Lung (tissue), 12 donors: ENCODE data around the gene DUSP5. TPM values are rescaled to one million over a fixed set of nuclear protein-coding genes. Genes with fewer than 3 reads are reported as not detected.
"Not testable (repeated sequence)": the region's sequence is repeated elsewhere in the genome, so short reads cannot be mapped to it uniquely, and the experiment has no call there.

Experiments
- ATAC-seq: fragments of 200-7000 bp; cut with Tn5 transposase; one replicate; pipeline ENCODE4 v1.9.1; 2020; ENCODE audit warnings: moderate number of reproducible peaks; ENCODE audit not compliant: insufficient read depth, low FRiP score
- DNase-seq, 3 donors: peaks; one replicate each; pipeline ENCODE4 v3.0.0-alpha.2; 2013 to 2017
- H3K27ac ChIP-seq, 2 donors: one replicate each; pipeline ENCODE4 v1.5.1; 2013; ENCODE audit warnings: mild to moderate bottlenecking in 2 of 2, moderate library complexity in 2 of 2, control low read depth in 1 of 2, inconsistent platforms in 1 of 2, low read depth in 1 of 2, low read length in 1 of 2
- H3K27me3 ChIP-seq, 3 donors: one replicate each; pipeline ENCODE4 v1.5.1; 2013; ENCODE audit warnings: low read length in 2 of 3; ENCODE audit not compliant: control insufficient read depth in 3 of 3, insufficient read depth in 3 of 3
- H3K36me3 ChIP-seq, 4 donors: one replicate each; pipeline ENCODE4 v1.5.1; 2013; ENCODE audit warnings: low read length in 4 of 4, mild to moderate bottlenecking in 1 of 4, moderate library complexity in 1 of 4; ENCODE audit not compliant: control insufficient read depth in 4 of 4, insufficient read depth in 4 of 4
- H3K4me1 ChIP-seq, 5 donors: one replicate each; pipeline ENCODE4 v1.5.1; 2013; ENCODE audit warnings: low read length in 5 of 5, mild to moderate bottlenecking in 2 of 5, moderate library complexity in 1 of 5; ENCODE audit not compliant: control insufficient read depth in 5 of 5, insufficient read depth in 5 of 5
- H3K4me3 ChIP-seq: one replicate; pipeline ENCODE4 v1.5.1; 2013; ENCODE audit warnings: mild to moderate bottlenecking, control low read depth, moderate library complexity
- H3K9ac ChIP-seq, 2 donors: one replicate each; pipeline ENCODE4 v1.5.1; 2013; ENCODE audit warnings: low read length in 2 of 2, control low read depth in 1 of 2; ENCODE audit not compliant: insufficient read depth in 1 of 2
- H3K9me3 ChIP-seq, 4 donors: one replicate each; pipeline ENCODE4 v1.5.1; 2013; ENCODE audit warnings: low read length in 3 of 4, mild to moderate bottlenecking in 1 of 4, moderate library complexity in 1 of 4; ENCODE audit not compliant: control insufficient read depth in 4 of 4, insufficient read depth in 3 of 4
- WGBS, 2 donors: extraction: QIAGEN DNeasy Blood & Tissue Kit; methylation state at CpG; one replicate each; pipeline ENCODE4 v1.1.7; 2013; 5-methylcytosine and 5-hydroxymethylcytosine counted together
- polyA plus RNA-seq, 2 donors: library from polyadenylated mRNA; stranded (reverse); fragments of 200-250 nt; gene quantifications; one replicate each; pipeline ENCODE4 v1.2.1, GENCODE V29; 2013
- total RNA-seq, 2 donors: library from RNA; depleted of rRNA in 1 of 2; stranded (reverse); fragments of >200 nt in 1 of 2; gene quantifications; one replicate each; pipeline ENCODE4 v1.2.1, GENCODE V29; 2014 to 2021
- TF ChIP-seq, protein P1 (sequence below): IDR thresholded peaks from 2 replicates; pipeline ENCODE4 v1.5.1; 2012; ENCODE audit warnings: mild to moderate bottlenecking; ENCODE audit errors: control extremely low read depth, extremely low read depth
- donor health status: control.
- donor health status: control.
- donor health status: Bipolar disorder and iron deficiency.
- donor health status: healthy.
- donor health status: DM: yes; HTN: yes; CAD: no.

DUSP5 gene
- total and polyA plus RNA-seq, 4 donors = 10.3 to 16.4 (median 12.9) TPM

GRCh38 chr10:110527731-110528171 lies 30.0 kb downstream of the DUSP5 start:
- 77% methylated on average over 9 of the region's 9 CpGs for WGBS, 2 donors
- Histone ChIP-seq H3K27me3 (no peaks in the 10 kb centered on the region), H3K4me1 (peaks cover 0 to 4% (median 0%) of the 10 kb centered on the region in 5 donors), H3K27ac (no peak overlapping the region), H3K36me3 (no peaks in the 10 kb centered on the region), H3K4me3 (no peak overlapping the region), H3K9ac (no peak overlapping the region), H3K9me3 (no peaks in the 10 kb centered on the region)
- ATAC-seq (no peak), DNase-seq (no peak)
- TF ChIP-seq, protein P1, sequence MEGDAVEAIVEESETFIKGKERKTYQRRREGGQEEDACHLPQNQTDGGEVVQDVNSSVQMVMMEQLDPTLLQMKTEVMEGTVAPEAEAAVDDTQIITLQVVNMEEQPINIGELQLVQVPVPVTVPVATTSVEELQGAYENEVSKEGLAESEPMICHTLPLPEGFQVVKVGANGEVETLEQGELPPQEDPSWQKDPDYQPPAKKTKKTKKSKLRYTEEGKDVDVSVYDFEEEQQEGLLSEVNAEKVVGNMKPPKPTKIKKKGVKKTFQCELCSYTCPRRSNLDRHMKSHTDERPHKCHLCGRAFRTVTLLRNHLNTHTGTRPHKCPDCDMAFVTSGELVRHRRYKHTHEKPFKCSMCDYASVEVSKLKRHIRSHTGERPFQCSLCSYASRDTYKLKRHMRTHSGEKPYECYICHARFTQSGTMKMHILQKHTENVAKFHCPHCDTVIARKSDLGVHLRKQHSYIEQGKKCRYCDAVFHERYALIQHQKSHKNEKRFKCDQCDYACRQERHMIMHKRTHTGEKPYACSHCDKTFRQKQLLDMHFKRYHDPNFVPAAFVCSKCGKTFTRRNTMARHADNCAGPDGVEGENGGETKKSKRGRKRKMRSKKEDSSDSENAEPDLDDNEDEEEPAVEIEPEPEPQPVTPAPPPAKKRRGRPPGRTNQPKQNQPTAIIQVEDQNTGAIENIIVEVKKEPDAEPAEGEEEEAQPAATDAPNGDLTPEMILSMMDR = no peak

DNA sequence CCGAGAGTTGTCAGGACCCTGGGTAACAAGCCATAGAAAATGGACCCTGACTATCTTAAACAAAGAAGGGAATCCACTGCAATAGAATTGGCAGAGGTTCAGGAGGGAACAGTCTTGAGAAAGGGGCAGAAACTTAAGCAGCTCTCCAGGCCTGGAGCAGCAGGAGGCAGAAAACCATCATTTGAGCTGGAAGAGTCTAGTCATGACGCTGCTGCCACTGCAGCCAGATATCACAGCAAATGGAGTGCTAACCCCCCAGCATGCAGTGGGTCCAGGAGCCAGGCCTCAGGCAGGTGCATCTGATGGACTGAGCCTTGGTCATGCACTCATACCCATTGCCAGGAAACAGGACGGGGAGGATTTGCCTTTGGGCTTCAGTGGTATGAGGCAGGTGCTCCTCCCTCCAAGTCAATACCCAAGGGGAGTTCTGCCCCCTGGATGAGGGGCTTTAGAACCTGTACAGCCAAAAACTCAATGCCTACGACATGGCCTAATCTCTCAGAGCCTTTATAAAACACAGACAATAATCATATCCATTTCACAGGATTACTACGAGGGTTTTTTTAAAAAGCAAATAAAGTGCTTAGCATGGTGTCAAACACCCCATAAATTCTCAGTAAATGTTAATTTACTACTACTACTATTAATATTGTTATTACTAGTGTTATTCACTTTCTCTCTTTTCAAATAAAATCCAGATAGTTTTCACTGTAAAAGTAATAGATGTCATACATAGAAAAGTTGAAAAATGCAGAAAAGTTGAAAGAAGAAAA lies 30.7 kb downstream of the DUSP5 start:
- TF ChIP-seq, protein P1 = no peak
- WGBS, 2 donors = 84 to 91% methylated on average over 5 of the region's 5 CpGs
- DNase-seq (no peak), ATAC-seq (no peak)
- H3K36me3 ChIP-seq = no peaks in the 10 kb centered on the region
- no peak overlapping the region for H3K4me3 ChIP-seq
- H3K9ac ChIP-seq = no peak overlapping the region
- no peaks in the 10 kb centered on the region for H3K27me3 ChIP-seq
- H3K27ac ChIP-seq = no peak overlapping the region
- peaks cover 0 to 4% (median 0%) of the 10 kb centered on the region in 5 donors for H3K4me1 ChIP-seq
- H3K9me3 ChIP-seq = no peaks in the 10 kb centered on the region

DNA sequence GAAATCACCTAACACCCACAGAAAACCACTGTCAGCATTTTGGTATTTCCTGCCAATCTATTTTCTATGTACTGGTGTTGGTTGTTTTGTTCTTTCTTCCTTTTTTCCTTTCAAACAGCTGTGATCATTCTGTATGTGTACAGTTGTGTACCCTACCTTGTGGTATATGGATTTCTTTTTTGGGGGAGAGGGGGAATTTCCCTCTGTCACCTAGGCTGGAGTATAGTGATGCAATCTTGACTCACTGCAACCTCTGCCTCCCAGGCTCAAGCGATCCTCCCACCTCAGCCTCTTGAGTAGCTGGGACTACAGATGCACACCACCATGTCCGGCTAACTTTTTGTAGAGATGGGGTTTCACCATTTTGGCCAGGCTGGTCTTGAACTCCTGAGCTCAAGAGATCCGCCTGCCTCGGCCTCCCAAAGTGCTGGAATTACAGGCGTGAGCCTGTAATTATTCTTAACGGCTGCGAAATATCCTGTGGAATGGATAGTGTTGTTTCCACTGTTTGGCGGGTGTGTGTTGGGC lies 31.4 kb downstream of the DUSP5 start:
- not testable (repeated sequence) for H3K9me3 ChIP-seq, H3K4me3 ChIP-seq, H3K27me3 ChIP-seq, H3K36me3 ChIP-seq, ATAC-seq, DNase-seq, H3K27ac ChIP-seq, H3K4me1 ChIP-seq, H3K9ac ChIP-seq
- 84 to 93% methylated on average over 8 of the region's 8 CpGs for WGBS, 2 donors

DNA sequence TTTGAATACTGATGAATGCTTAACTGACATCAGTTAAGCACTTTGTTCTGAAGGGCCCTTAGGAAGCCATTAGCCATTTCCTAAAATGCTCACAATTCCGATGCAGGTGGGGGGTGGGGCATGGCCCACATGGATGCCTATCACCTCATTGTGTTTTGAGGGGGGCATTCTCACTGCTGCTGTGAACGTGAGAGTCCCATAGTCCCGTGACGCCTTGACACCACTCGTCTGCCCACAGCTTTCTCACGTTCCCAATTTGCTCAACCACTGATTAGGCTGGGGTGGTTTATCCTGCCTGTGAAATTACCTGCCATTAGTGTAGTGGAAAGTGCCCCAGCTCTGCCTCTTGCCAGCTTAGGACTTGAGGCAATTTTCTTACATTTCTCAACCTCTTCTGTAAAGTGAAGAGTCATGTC lies 31.9 kb downstream of the DUSP5 start:
- H3K9me3 ChIP-seq = no peaks in the 10 kb centered on the region
- no peak overlapping the region for H3K9ac ChIP-seq
- peak overlapping the region in 1 of 2 donors; percentile 10 for H3K27ac ChIP-seq
- WGBS, 2 donors = 58 to 62% methylated on average over 6 of the region's 6 CpGs
- H3K4me3 ChIP-seq = no peak overlapping the region
- ATAC-seq (no peak), DNase-seq (no peak)
- no peaks in the 10 kb centered on the region for H3K36me3 ChIP-seq
- TF ChIP-seq, protein P1 = no peak
- no peaks in the 10 kb centered on the region for H3K27me3 ChIP-seq
- H3K4me1 ChIP-seq = peaks cover 0 to 4% (median 0%) of the 10 kb centered on the region in 5 donors
